ENCODE data around the gene CTNNA2.

DNA sequence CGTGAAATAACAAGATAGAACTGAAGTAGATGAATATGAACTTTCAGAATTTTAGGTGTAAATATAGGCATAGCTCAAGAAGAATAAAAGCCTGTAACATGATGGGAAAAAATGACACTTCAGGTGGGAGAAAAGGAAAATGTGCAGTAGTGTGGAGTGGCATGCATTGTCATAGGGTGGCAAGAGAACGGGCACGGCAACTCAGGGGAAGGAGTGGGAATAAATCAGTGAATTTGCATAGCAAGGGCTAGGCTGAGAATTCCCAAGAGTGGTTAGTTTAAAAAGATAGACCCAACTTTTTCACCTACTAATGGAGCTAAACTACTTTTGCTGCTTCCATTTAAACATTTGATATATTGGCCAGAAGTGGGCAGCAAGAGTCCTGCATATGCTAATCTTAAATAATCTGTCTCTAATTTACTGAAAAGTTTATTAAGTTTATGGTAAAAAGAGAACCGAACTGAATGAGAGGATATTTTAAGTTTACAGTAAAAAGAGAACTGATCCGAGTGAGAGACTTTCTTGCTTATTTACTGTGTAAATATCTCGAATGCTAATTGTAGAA, 228.1 kb downstream of the CTNNA2 start:
- TF ChIP-seq POLR2A (IDR thresholded peaks at IDR 0.05), result no peak
- TF ChIP-seq, protein P1, sequence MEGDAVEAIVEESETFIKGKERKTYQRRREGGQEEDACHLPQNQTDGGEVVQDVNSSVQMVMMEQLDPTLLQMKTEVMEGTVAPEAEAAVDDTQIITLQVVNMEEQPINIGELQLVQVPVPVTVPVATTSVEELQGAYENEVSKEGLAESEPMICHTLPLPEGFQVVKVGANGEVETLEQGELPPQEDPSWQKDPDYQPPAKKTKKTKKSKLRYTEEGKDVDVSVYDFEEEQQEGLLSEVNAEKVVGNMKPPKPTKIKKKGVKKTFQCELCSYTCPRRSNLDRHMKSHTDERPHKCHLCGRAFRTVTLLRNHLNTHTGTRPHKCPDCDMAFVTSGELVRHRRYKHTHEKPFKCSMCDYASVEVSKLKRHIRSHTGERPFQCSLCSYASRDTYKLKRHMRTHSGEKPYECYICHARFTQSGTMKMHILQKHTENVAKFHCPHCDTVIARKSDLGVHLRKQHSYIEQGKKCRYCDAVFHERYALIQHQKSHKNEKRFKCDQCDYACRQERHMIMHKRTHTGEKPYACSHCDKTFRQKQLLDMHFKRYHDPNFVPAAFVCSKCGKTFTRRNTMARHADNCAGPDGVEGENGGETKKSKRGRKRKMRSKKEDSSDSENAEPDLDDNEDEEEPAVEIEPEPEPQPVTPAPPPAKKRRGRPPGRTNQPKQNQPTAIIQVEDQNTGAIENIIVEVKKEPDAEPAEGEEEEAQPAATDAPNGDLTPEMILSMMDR (IDR thresholded peaks at IDR 0.05), result peak in 1 of 5 experiments; percentile 12
- no peak for TF ChIP-seq POLR2AphosphoS5 (IDR thresholded peaks at IDR 0.05)

Data from transverse colon (tissue), 4 donors.